Keratinocyte (primary cell): ENCODE data around the gene NPTX1.

ENCODE experiments used
- CTCF ChIP-seq, 3 experiments: IDR thresholded peaks in 1 of 3; conservative IDR thresholded peaks in 1 of 3; optimal IDR thresholded peaks in 1 of 3; 2 replicates in 2 of 3; 3 replicates in 1 of 3; pipeline versions ENCODE3 to v1.5.1; 2011; ENCODE audit warnings: low read length in 3 of 3, mild to moderate bottlenecking in 3 of 3, moderate library complexity in 2 of 3, control low read depth in 1 of 3, inconsistent platforms in 1 of 3; ENCODE audit not compliant: insufficient read depth in 2 of 3; ENCODE audit errors: extremely low read depth in 1 of 3
- EZH2 ChIP-seq: IDR thresholded peaks from one replicate; pipeline ENCODE4 v1.6.1; 2012; ENCODE audit warnings: inconsistent platforms, mild to moderate bottlenecking, low read length, moderate library complexity

- TF ChIP-seq CTCF (optimal IDR thresholded peaks at IDR 0.05 in 1 of 3, IDR thresholded peaks at IDR 0.05 in 1 of 3, conservative IDR thresholded peaks at IDR 0.05 in 1 of 3; ENCODE audit: extremely low read depth in 1 of 3, insufficient read depth in 2 of 3, low read length in 3 of 3) (no peak), EZH2 (peak; percentile 94)
These were observed 1.2 kb downstream of the NPTX1 start for GRCh38 chr17:80474961-80475909.
